CD8-positive, alpha-beta memory T cell (primary cell): Measurements from ENCODE around the gene SOAT2. TPM values are rescaled to one million over a fixed set of nuclear protein-coding genes. Genes with fewer than 3 reads are reported as not detected.
A peak's percentile ranks its signal among the peaks of the same experiment; 100 is the strongest.
"Not testable (repeated sequence)": the region's sequence is repeated elsewhere in the genome, so short reads cannot be mapped to it uniquely, and the experiment has no call there.

Source experiments
- CTCF ChIA-PET: fragments of 350-600 bp; sonication (Branson Sonifier 250); formaldehyde crosslinking; loops from one replicate; lab custom pipeline; 2021; ENCODE audit warnings: antibody characterized with exemption; lab: Charles Lee
- POLR2A ChIA-PET: fragments of 350-600 bp; sonication (Branson Sonifier 250); formaldehyde crosslinking; loops from one replicate; lab custom pipeline; 2021; ENCODE audit warnings: antibody characterized with exemption; lab: Charles Lee
- DNase-seq, 5 donors: peaks; one replicate each; pipeline versions ENCODE4 v3.0.0 to v3.0.0-alpha.2; 2020 to 2022; ENCODE audit warnings: mixed read lengths in 1 of 5
- H3K27ac ChIP-seq: one replicate; pipeline ENCODE4 v1.7.0; 2013; ENCODE audit warnings: low read depth, mild to moderate bottlenecking, low read length, moderate library complexity
- H3K27me3 ChIP-seq: 2 replicates; pipeline ENCODE4 v1.7.0; 2013; ENCODE audit warnings: low read length, mild to moderate bottlenecking; ENCODE audit not compliant: insufficient read depth, poor library complexity, severe bottlenecking
- H3K36me3 ChIP-seq: 2 replicates; pipeline ENCODE4 v1.7.0; 2013; ENCODE audit warnings: mild to moderate bottlenecking, low read length, moderate library complexity; ENCODE audit not compliant: insufficient read depth
- H3K4me1 ChIP-seq: 2 replicates; pipeline ENCODE4 v1.7.0; 2013; ENCODE audit warnings: mild to moderate bottlenecking, low read length, moderate library complexity; ENCODE audit not compliant: insufficient read depth
- H3K4me3 ChIP-seq: 2 replicates; pipeline ENCODE4 v1.7.0; 2013; ENCODE audit warnings: mild to moderate bottlenecking, low read length
- H3K9me3 ChIP-seq: 2 replicates; pipeline ENCODE4 v1.7.0; 2013; ENCODE audit warnings: mild to moderate bottlenecking, low read length
- H3K27ac Mint-ChIP-seq, 8 donors: one replicate each; pipeline ENCODE4 v1.8.0; 2020 to 2021; ENCODE audit warnings: mixed read lengths in 8 of 8, mild to moderate bottlenecking in 6 of 8, inconsistent platforms in 3 of 8, moderate library complexity in 3 of 8
- H3K27me3 Mint-ChIP-seq, 2 donors: one replicate each; pipeline ENCODE4 v1.8.0; 2020 to 2021; ENCODE audit warnings: mixed read lengths in 2 of 2, mild to moderate bottlenecking in 1 of 2, moderate library complexity in 1 of 2
- H3K36me3 Mint-ChIP-seq, 3 donors: one replicate each; pipeline ENCODE4 v1.8.0; 2020 to 2021; ENCODE audit warnings: mixed read lengths in 3 of 3, inconsistent platforms in 1 of 3, mild to moderate bottlenecking in 1 of 3
- H3K4me1 Mint-ChIP-seq, 3 donors: one replicate each; pipeline ENCODE4 v1.8.0; 2020 to 2021; ENCODE audit warnings: mixed read lengths in 3 of 3, inconsistent platforms in 1 of 3, mild to moderate bottlenecking in 1 of 3
- H3K4me3 Mint-ChIP-seq, 7 donors: one replicate each; pipeline ENCODE4 v1.8.0; 2020 to 2021; ENCODE audit warnings: mixed read lengths in 7 of 7, mild to moderate bottlenecking in 6 of 7, moderate library complexity in 4 of 7, inconsistent platforms in 2 of 7
- H3K9me3 Mint-ChIP-seq, 5 donors: one replicate each; pipeline ENCODE4 v1.8.0; 2020 to 2022; ENCODE audit warnings: mixed read lengths in 5 of 5, mild to moderate bottlenecking in 3 of 5, moderate library complexity in 2 of 5, inconsistent platforms in 1 of 5
- polyA plus RNA-seq: library from polyadenylated mRNA; unstranded; fragments of 300-500 nt; fragmentation: Illumina TruSeq; gene quantifications from one replicate; pipeline ENCODE4 v1.2.3, GENCODE V29; 2021
- total RNA-seq, 2 experiments: library from RNA; stranded (reverse); gene quantifications; one replicate each; pipeline ENCODE4 v1.2.3, GENCODE V29; 2021

Gene SOAT2
- total and polyA plus RNA-seq, 3 experiments from 2014 or later = 0.48 to 1.00 (median 0.76) TPM

DNA sequence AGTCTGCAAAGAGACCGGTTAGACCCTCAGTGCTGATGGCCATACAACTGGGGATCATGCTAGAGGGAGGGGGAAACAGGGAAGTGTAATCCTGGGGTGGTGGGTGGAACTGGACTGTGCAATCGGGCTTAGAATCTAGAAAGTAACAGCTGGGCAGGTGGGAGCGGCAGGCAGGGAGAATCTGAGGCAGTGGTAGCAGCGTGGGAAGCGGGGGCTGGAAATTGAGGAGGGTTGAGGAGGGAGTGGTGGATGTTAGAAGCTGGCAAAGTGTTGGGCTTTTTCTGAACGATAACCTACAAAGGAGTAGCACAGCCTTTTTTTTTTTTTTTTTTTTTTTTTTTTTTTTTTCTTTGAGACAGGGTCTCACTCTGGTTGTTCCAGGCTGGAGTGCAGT is 8.9 kb upstream of the SOAT2 start:
- Histone ChIP-seq H3K27ac (no peak overlapping the region), H3K4me3 (no peak overlapping the region), H3K36me3 (no peaks in the 10 kb centered on the region), H3K27me3 (no peaks in the 10 kb centered on the region), H3K4me1 (peaks cover 24% of the 10 kb centered on the region), H3K9me3 (no peaks in the 10 kb centered on the region)
- DNase-seq = no peak
- Mint-ChIP-seq H3K9me3 (no peaks in the 10 kb centered on the region), H3K27me3 (peaks cover 3% of the 10 kb centered on the region in 2 donors), H3K36me3 (no peaks in the 10 kb centered on the region), H3K4me3 (peak overlapping the region in 1 of 7 donors; percentile 55), H3K4me1 (peaks cover 16 to 32% (median 20%) of the 10 kb centered on the region in 3 donors), H3K27ac (peak overlapping the region in 2 of 8 donors; percentile 38 to 75)
- ChIA-PET CTCF (interaction anchor here (0.8 to 14.7 kb wide), 2 partner anchors 9 to 30 kb away, joined by 4 to 243 read pairs; partner anchors contain the start of gene SOAT2), POLR2A (no interaction called here)

GRCh38 chr12:53094796-53095595 is 8.3 kb upstream of the SOAT2 start:
- H3K36me3 ChIP-seq, H3K27me3 Mint-ChIP-seq, POLR2A ChIA-PET, H3K4me3 ChIP-seq, H3K4me3 Mint-ChIP-seq, H3K9me3 ChIP-seq, H3K27ac ChIP-seq, DNase-seq, H3K27me3 ChIP-seq, H3K36me3 Mint-ChIP-seq, H3K9me3 Mint-ChIP-seq: not testable (repeated sequence)
- peaks cover 24% of the 10 kb centered on the region for H3K4me1 ChIP-seq
- Mint-ChIP-seq H3K4me1 (peaks cover 19 to 34% (median 21%) of the 10 kb centered on the region in 3 donors), H3K27ac (peak overlapping the region in 1 of 8 donors; percentile 36)
- CTCF ChIA-PET = interaction anchor here (14.7 kb wide), 1 partner anchor 31 kb away, joined by 243 read pairs; no protein-coding TSS in a partner anchor

DNA sequence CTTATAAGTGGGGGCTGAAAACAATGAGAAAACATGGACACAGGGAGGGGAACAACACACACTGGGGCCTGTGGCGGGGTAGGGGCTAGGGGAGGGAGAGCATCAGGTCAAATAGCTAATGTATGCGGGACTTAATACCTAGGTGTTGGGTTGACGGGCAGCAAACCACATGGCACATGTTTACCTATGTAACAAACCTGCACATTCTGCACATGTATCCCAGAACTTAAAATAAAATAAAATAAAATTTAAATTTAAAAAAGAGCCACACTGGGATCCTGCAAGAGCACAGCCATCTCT is 7.7 kb upstream of the SOAT2 start:
- H3K27me3 ChIP-seq, H3K36me3 ChIP-seq, H3K27ac ChIP-seq, H3K27me3 Mint-ChIP-seq, H3K9me3 Mint-ChIP-seq, H3K4me3 Mint-ChIP-seq, H3K9me3 ChIP-seq, H3K36me3 Mint-ChIP-seq, DNase-seq, H3K4me3 ChIP-seq, POLR2A ChIA-PET: not testable (repeated sequence)
- CTCF ChIA-PET = interaction anchor here (14.7 kb wide), 1 partner anchor 31 kb away, joined by 243 read pairs; no protein-coding TSS in a partner anchor
- H3K4me1 Mint-ChIP-seq = peaks cover 19 to 37% (median 24%) of the 10 kb centered on the region in 3 donors
- H3K4me1 ChIP-seq = peaks cover 24% of the 10 kb centered on the region
- H3K27ac Mint-ChIP-seq = peak overlapping the region in 1 of 8 donors; percentile 36

GRCh38 chr12:53096089-53096741 is 7.1 kb upstream of the SOAT2 start:
- Histone ChIP-seq H3K4me1 (peaks cover 24% of the 10 kb centered on the region), H3K9me3 (no peaks in the 10 kb centered on the region), H3K27ac (no peak overlapping the region), H3K27me3 (no peaks in the 10 kb centered on the region), H3K36me3 (no peaks in the 10 kb centered on the region), H3K4me3 (no peak overlapping the region)
- no peaks in the 10 kb centered on the region for H3K36me3 Mint-ChIP-seq
- peaks cover 19 to 38% (median 28%) of the 10 kb centered on the region in 3 donors for H3K4me1 Mint-ChIP-seq
- POLR2A ChIA-PET = no interaction called here
- CTCF ChIA-PET = interaction anchor here (14.7 kb wide), 1 partner anchor 32 kb away, joined by 243 read pairs; no protein-coding TSS in a partner anchor
- DNase-seq = no peak
- H3K4me3 Mint-ChIP-seq = peak overlapping the region in 4 of 7 donors; percentile 35 to 80 (median 59)
- peaks cover 3% of the 10 kb centered on the region in 2 donors for H3K27me3 Mint-ChIP-seq
- H3K27ac Mint-ChIP-seq = peak overlapping the region in 2 of 8 donors; percentile 29 to 43
- no peaks in the 10 kb centered on the region for H3K9me3 Mint-ChIP-seq

DNA sequence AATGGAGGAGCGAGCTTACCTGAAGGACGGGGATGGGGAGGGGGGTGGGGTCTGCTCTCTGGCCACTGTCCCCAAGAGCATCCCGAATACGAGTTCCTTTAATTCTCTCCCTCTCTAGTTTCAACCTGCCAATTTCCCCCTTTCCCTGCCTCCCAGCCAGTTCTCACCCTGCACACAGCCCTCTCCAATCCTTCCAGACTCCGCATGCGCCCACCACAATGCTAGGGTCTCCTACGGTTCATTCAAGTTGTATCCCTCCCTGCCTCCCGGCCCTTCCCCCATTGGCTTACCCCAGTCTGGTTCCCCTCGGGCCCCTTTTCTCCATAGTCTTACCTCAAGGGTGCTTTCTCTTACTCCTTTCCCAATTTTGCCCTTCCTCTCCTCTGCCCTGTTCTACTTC is 6.5 kb upstream of the SOAT2 start:
- Histone ChIP-seq H3K4me3 (no peak overlapping the region), H3K4me1 (peaks cover 24% of the 10 kb centered on the region), H3K36me3 (no peaks in the 10 kb centered on the region), H3K27me3 (no peaks in the 10 kb centered on the region), H3K9me3 (no peaks in the 10 kb centered on the region), H3K27ac (no peak overlapping the region)
- ChIA-PET CTCF (interaction anchor here (0.9 to 14.7 kb wide), 3 partner anchors 17 to 63 kb away, joined by 4 to 243 read pairs (median 30); partner anchors contain the start of gene SPRYD3), POLR2A (interaction anchor here (3.0 kb wide), 1 partner anchor 18 kb away, joined by 18 read pairs; the partner anchor contains the start of gene SPRYD3)
- no peaks in the 10 kb centered on the region for H3K9me3 Mint-ChIP-seq
- no peak for DNase-seq
- H3K4me3 Mint-ChIP-seq = peak overlapping the region; percentile 51 to 90 (median 80)
- peaks cover 0 to 3% of the 10 kb centered on the region in 2 donors for H3K27me3 Mint-ChIP-seq
- H3K4me1 Mint-ChIP-seq = peaks cover 19 to 41% (median 30%) of the 10 kb centered on the region in 3 donors
- H3K27ac Mint-ChIP-seq = peak overlapping the region; percentile 43 to 87 (median 72)
- no peaks in the 10 kb centered on the region for H3K36me3 Mint-ChIP-seq

GRCh38 chr12:53097207-53097563 is 6.1 kb upstream of the SOAT2 start:
- H3K9me3 Mint-ChIP-seq = no peaks in the 10 kb centered on the region
- no peaks in the 10 kb centered on the region for H3K36me3 Mint-ChIP-seq
- H3K4me3 Mint-ChIP-seq = peak overlapping the region; percentile 51 to 90 (median 80)
- H3K4me1 ChIP-seq = peaks cover 29% of the 10 kb centered on the region
- peaks cover 0 to 3% of the 10 kb centered on the region in 2 donors for H3K27me3 Mint-ChIP-seq
- peaks cover 23 to 45% (median 33%) of the 10 kb centered on the region in 3 donors for H3K4me1 Mint-ChIP-seq
- no peak overlapping the region for H3K27ac ChIP-seq
- no peaks in the 10 kb centered on the region for H3K36me3 ChIP-seq
- H3K27me3 ChIP-seq = no peaks in the 10 kb centered on the region
- peak overlapping the region; percentile 43 to 87 (median 72) for H3K27ac Mint-ChIP-seq
- no peaks in the 10 kb centered on the region for H3K9me3 ChIP-seq
- CTCF ChIA-PET = interaction anchor here (0.9 to 14.7 kb wide), 6 partner anchors 12 to 63 kb away, joined by 4 to 243 read pairs (median 16); partner anchors contain the start of gene SPRYD3
- POLR2A ChIA-PET = interaction anchor here (1.5 to 3.0 kb wide), 2 partner anchors 18 to 31 kb away, joined by 4 to 18 read pairs; partner anchors contain the start of gene SPRYD3
- H3K4me3 ChIP-seq = peak overlapping the region; percentile 53
- no peak for DNase-seq

- Mint-ChIP-seq H3K36me3 (no peaks in the 10 kb centered on the region), H3K27ac (peak within 1 kb of the TSS; percentile 66 to 95 (median 86)), H3K4me3 (peak within 1 kb of the TSS; percentile 77 to 94 (median 81)), H3K27me3 (peaks cover 0 to 3% of the 10 kb centered on the region in 2 donors), H3K9me3 (no peaks in the 10 kb centered on the region), H3K4me1 (peaks cover 28 to 51% (median 39%) of the 10 kb centered on the region in 3 donors)
- peak; percentile 45 to 78 (median 62) for DNase-seq
- peak within 1 kb of the TSS; percentile 53 for H3K4me3 ChIP-seq
- H3K36me3 ChIP-seq = no peaks in the 10 kb centered on the region
- ChIA-PET POLR2A (interaction anchor here (0.6 to 3.0 kb wide), 4 partner anchors 14 to 91 kb away, joined by 3 to 18 read pairs (median 5); partner anchors contain the start of genes EIF4B and SPRYD3), CTCF (interaction anchor here (0.9 to 14.7 kb wide), 11 partner anchors 13 to 170 kb away, joined by 3 to 243 read pairs (median 6); partner anchors contain the start of gene SPRYD3)
- peaks cover 34% of the 10 kb centered on the region for H3K4me1 ChIP-seq
- no peaks in the 10 kb centered on the region for H3K27me3 ChIP-seq
- no peaks in the 10 kb centered on the region for H3K9me3 ChIP-seq
- H3K27ac ChIP-seq = peak within 1 kb of the TSS; percentile 44
These were observed 5.5 kb upstream of the SOAT2 start, which contains the start of gene IGFBP6 for GRCh38 chr12:53097564-53098353. IGFBP6 (plus strand) TSS chr12:53097667; CDS start chr12:53097718, 51 bp downstream.
